Esophagus muscularis mucosa (tissue), 3 donors: ENCODE measurements around the gene RCN1.

Source experiments
- CTCF ChIP-seq, 3 experiments: fragments of 200-600 bp in 2 of 3; fragments of 450-650 bp in 1 of 3; sonication (generic) in 2 of 3; IDR thresholded peaks; one replicate each; pipeline ENCODE4 v1.5.1; 2017 to 2019; ENCODE audit warnings: antibody characterized with exemption in 3 of 3, mild to moderate bottlenecking in 2 of 3, moderate library complexity in 1 of 3
- EP300 ChIP-seq: sonication (generic); formaldehyde crosslinking; IDR thresholded peaks from one replicate; pipeline ENCODE4 v1.6.1; 2017; ENCODE audit warnings: antibody characterized with exemption

- TF ChIP-seq CTCF (IDR thresholded peaks at IDR 0.05) (no peak), EP300 (no peak)
Observed at GRCh38 chr11:32044158-32044863, 46.6 kb upstream of the RCN1 start.
